SK-N-SH treated with all-trans-retinoic acid at 6 μM for 48 hours (cell line): ENCODE measurements around the gene EGLN2.
"Not testable (repeated sequence)": the region's sequence is repeated elsewhere in the genome, so short reads cannot be mapped to it uniquely, and the experiment has no call there.

ENCODE experiments used
- ATAC-seq: fragments of 200-7000 bp; cut with Tn5 transposase; 3 replicates; pipeline ENCODE4 v1.9.1; 2020; ENCODE audit warnings: mild to moderate bottlenecking, moderate library complexity
- ARNTL ChIP-seq: fragments of 450-650 bp; formaldehyde crosslinking; IDR thresholded peaks from 2 replicates; pipeline ENCODE4 v1.5.0; 2020; ENCODE audit warnings: low read depth, mild to moderate bottlenecking, moderate library complexity, borderline replicate concordance
- BACH2 ChIP-seq: fragments of 250-450 bp; sonication (Bioruptor Pico); IDR thresholded peaks from 2 replicates; pipeline ENCODE4 v1.9.0; 2021; ENCODE audit warnings: mild to moderate bottlenecking, borderline replicate concordance
- CSDC2 ChIP-seq: fragments of 250-450 bp; sonication (Bioruptor Pico); IDR thresholded peaks from 2 replicates; pipeline ENCODE4 v1.5.0; 2020; ENCODE audit warnings: mild to moderate bottlenecking, moderate library complexity
- ESRRG ChIP-seq: fragments of 250-450 bp; sonication (Bioruptor Pico); IDR thresholded peaks from 2 replicates; pipeline ENCODE4 v1.6.1; 2021; ENCODE audit warnings: mild to moderate bottlenecking
- ISL1 ChIP-seq: fragments of 250-450 bp; sonication (Bioruptor Pico); IDR thresholded peaks from 2 replicates; pipeline ENCODE4 v2.1.2; 2022; ENCODE audit warnings: mild to moderate bottlenecking, moderate library complexity
- OSR1 ChIP-seq: fragments of 250-450 bp; sonication (Bioruptor Pico); IDR thresholded peaks from 2 replicates; pipeline ENCODE4 v1.8.0; 2022; ENCODE audit warnings: moderate library complexity, mild to moderate bottlenecking, inconsistent platforms
- PPARA ChIP-seq: fragments of 250-450 bp; sonication (Bioruptor Pico); IDR thresholded peaks from 2 replicates; pipeline ENCODE4 v1.5.0; 2020; ENCODE audit warnings: mild to moderate bottlenecking, borderline replicate concordance
- RARB ChIP-seq: fragments of 250-450 bp; sonication (Bioruptor Pico); IDR thresholded peaks from 2 replicates; pipeline ENCODE4 v1.8.0; 2021; ENCODE audit warnings: mild to moderate bottlenecking, moderate library complexity
- SNAI2 ChIP-seq: fragments of 250-450 bp; sonication (Bioruptor Pico); IDR thresholded peaks from 2 replicates; pipeline ENCODE4 v1.5.0; 2020; ENCODE audit warnings: mild to moderate bottlenecking, moderate library complexity
- TOX ChIP-seq: fragments of 250-450 bp; sonication (Bioruptor Pico); IDR thresholded peaks from 2 replicates; pipeline ENCODE4 v1.8.0; 2021; ENCODE audit warnings: mild to moderate bottlenecking, moderate library complexity, borderline replicate concordance
- ZC3H10 ChIP-seq: fragments of 250-450 bp; sonication (Bioruptor Pico); IDR thresholded peaks from 2 replicates; pipeline ENCODE4 v1.5.1; 2021; ENCODE audit warnings: mild to moderate bottlenecking, moderate library complexity
- ZFP3 ChIP-seq: fragments of 250-450 bp; sonication (Bioruptor Pico); IDR thresholded peaks from 2 replicates; pipeline ENCODE4 v1.5.0; 2020; ENCODE audit warnings: mild to moderate bottlenecking, moderate library complexity
- ZFP30 ChIP-seq: fragments of 450-650 bp; formaldehyde crosslinking; IDR thresholded peaks from 2 replicates; pipeline ENCODE4 v1.5.0; 2022; ENCODE audit warnings: mild to moderate bottlenecking, moderate library complexity
- ZNF565 ChIP-seq: fragments of 450-650 bp; formaldehyde crosslinking; conservative IDR thresholded peaks from 2 replicates; pipeline ENCODE4 v1.5.0; 2020; ENCODE audit warnings: low read depth, mild to moderate bottlenecking, moderate library complexity
- ZNF70 ChIP-seq: fragments of 450-650 bp; formaldehyde crosslinking; IDR thresholded peaks from 2 replicates; pipeline ENCODE4 v1.5.0; 2020; ENCODE audit warnings: mild to moderate bottlenecking, moderate library complexity
- ZNF8 ChIP-seq: fragments of 450-650 bp; formaldehyde crosslinking; IDR thresholded peaks from 2 replicates; pipeline ENCODE4 v1.5.0; 2020; ENCODE audit warnings: mild to moderate bottlenecking, moderate library complexity
- TF ChIP-seq, protein P1 (sequence below): fragments of 250-450 bp; sonication (Bioruptor Pico); IDR thresholded peaks from 2 replicates; pipeline ENCODE4 v1.5.1; 2020; ENCODE audit warnings: low read depth, mild to moderate bottlenecking, moderate library complexity
- TF ChIP-seq, protein P2 (sequence below): fragments of 250-450 bp; sonication (Bioruptor Pico); IDR thresholded peaks from 2 replicates; pipeline ENCODE4 v1.8.0; 2020; ENCODE audit warnings: mild to moderate bottlenecking, moderate library complexity, borderline replicate concordance
- TF ChIP-seq, protein P3 (sequence below): fragments of 250-450 bp; sonication (Bioruptor Pico); IDR thresholded peaks from 2 replicates; pipeline ENCODE4 v1.5.0; 2020; ENCODE audit warnings: mild to moderate bottlenecking, moderate library complexity
- TF ChIP-seq, protein P4 (sequence below): fragments of 250-450 bp; sonication (Bioruptor Pico); IDR thresholded peaks from 2 replicates; pipeline ENCODE4 v1.8.0; 2021; ENCODE audit warnings: low read depth, mild to moderate bottlenecking, moderate library complexity, borderline replicate concordance

Gene EGLN2

DNA sequence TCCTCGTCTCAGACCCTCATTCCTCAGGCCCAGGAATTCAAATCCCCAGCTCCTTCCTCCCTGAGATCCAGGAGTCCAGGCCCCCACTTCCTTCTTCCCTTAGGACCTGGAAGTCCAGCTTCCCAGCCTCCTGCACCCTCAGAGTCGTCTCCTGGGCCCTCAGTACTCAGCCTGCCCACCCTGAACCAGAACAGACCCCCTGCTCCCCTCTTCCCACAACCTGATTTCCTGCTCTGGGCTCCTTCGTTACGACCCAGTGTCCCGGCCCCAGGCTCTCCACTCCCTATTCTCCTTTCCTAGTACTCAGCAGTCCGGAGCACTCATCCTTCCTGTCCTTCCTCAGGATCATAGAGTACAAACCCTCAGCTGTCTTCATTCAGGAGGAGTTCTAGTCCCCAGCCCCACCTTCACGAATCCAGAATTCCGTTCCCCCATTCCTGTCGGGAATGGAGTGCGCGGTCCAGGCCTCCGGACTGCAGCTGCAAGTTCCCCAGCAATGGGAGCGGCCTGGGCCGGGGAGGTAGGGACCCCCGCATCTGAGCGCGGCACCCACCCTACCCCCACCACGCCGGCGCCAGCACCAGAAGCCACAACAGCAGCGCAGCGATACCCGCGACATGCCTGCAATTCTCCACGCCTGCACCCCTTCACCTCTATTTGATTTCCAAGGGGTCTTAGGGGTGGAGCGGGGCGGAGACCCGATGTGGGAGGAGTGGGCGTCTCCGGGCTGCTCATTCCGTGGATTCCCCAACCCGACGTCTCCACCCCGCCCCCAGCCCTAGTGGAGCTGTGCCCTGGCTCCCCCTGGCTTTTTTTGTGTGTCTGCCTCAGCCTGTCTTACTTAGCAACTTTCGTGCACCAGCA is 12.7 kb downstream of the EGLN2 start:
- no peak for TF ChIP-seq CSDC2 (CRISPR knock-in tag)
- TF ChIP-seq TOX: no peak
- no peak for TF ChIP-seq ZNF8 (CRISPR knock-in tag)
- no peak for TF ChIP-seq OSR1
- TF ChIP-seq, protein P1, sequence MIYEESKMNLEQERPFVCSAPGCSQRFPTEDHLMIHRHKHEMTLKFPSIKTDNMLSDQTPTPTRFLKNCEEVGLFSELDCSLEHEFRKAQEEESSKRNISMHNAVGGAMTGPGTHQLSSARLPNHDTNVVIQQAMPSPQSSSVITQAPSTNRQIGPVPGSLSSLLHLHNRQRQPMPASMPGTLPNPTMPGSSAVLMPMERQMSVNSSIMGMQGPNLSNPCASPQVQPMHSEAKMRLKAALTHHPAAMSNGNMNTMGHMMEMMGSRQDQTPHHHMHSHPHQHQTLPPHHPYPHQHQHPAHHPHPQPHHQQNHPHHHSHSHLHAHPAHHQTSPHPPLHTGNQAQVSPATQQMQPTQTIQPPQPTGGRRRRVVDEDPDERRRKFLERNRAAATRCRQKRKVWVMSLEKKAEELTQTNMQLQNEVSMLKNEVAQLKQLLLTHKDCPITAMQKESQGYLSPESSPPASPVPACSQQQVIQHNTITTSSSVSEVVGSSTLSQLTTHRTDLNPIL (CRISPR knock-in tag): no peak
- no peak for TF ChIP-seq ESRRG
- TF ChIP-seq, protein P2, sequence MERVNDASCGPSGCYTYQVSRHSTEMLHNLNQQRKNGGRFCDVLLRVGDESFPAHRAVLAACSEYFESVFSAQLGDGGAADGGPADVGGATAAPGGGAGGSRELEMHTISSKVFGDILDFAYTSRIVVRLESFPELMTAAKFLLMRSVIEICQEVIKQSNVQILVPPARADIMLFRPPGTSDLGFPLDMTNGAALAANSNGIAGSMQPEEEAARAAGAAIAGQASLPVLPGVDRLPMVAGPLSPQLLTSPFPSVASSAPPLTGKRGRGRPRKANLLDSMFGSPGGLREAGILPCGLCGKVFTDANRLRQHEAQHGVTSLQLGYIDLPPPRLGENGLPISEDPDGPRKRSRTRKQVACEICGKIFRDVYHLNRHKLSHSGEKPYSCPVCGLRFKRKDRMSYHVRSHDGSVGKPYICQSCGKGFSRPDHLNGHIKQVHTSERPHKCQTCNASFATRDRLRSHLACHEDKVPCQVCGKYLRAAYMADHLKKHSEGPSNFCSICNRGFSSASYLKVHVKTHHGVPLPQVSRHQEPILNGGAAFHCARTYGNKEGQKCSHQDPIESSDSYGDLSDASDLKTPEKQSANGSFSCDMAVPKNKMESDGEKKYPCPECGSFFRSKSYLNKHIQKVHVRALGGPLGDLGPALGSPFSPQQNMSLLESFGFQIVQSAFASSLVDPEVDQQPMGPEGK (CRISPR knock-in tag): no peak
- no peak for TF ChIP-seq ZFP3 (CRISPR knock-in tag)
- TF ChIP-seq, protein P3, sequence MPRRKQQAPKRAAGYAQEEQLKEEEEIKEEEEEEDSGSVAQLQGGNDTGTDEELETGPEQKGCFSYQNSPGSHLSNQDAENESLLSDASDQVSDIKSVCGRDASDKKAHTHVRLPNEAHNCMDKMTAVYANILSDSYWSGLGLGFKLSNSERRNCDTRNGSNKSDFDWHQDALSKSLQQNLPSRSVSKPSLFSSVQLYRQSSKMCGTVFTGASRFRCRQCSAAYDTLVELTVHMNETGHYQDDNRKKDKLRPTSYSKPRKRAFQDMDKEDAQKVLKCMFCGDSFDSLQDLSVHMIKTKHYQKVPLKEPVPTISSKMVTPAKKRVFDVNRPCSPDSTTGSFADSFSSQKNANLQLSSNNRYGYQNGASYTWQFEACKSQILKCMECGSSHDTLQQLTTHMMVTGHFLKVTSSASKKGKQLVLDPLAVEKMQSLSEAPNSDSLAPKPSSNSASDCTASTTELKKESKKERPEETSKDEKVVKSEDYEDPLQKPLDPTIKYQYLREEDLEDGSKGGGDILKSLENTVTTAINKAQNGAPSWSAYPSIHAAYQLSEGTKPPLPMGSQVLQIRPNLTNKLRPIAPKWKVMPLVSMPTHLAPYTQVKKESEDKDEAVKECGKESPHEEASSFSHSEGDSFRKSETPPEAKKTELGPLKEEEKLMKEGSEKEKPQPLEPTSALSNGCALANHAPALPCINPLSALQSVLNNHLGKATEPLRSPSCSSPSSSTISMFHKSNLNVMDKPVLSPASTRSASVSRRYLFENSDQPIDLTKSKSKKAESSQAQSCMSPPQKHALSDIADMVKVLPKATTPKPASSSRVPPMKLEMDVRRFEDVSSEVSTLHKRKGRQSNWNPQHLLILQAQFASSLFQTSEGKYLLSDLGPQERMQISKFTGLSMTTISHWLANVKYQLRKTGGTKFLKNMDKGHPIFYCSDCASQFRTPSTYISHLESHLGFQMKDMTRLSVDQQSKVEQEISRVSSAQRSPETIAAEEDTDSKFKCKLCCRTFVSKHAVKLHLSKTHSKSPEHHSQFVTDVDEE (CRISPR knock-in tag): no peak
- no peak for ATAC-seq

DNA sequence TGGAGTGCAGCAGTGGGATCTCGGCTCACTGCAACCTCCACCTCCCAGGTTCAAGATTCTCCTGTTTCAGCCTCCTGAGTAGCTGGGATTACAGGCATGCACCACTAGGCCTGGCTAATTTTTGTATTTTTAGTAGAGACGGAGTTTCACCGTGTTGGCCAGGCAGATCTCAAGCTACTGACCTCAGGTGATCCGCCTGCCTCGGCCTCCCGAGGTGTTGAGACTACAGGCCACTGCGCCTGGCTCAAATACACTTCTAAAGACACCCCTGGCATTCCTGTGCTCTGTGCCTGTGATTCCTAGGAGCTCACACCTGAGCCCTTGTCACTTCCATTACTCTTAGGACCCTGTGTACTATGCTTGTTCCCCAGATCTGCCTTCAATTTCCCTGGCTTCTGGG is 13.6 kb downstream of the EGLN2 start:
- not testable (repeated sequence) for ATAC-seq

DNA sequence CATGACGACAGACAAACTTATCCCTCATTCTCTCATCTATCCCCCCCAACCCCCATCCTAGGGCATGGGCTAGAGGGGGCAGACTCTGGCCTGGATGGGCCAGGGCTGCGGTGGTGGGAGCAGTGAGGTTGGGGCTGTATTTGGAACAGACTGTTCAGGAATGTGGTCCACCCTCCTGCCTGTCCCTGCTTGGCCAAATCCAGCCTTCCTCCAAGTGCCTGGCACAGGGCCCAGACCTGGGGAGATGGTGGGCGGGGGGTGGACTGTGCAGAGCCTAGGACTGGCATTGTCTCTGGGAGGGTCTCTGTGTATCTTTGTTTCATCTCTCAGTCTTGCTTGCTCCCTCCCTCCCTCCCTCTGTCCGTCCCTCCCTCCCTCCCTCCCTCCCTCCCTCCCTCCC is 14.2 kb downstream of the EGLN2 start:
- ATAC-seq: peak; percentile 23

More for the DNA sequence above, 14.2 kb downstream of the EGLN2 start:
- TF ChIP-seq ZFP30 (CRISPR knock-in tag) (no peak), BACH2 (CRISPR knock-in tag) (no peak), ZNF8 (CRISPR knock-in tag) (no peak), ZNF70 (CRISPR knock-in tag) (no peak), OSR1 (no peak), ZFP3 (CRISPR knock-in tag) (no peak), SNAI2 (CRISPR knock-in tag) (no peak), TOX (no peak), ZC3H10 (CRISPR knock-in tag) (no peak), ARNTL (CRISPR knock-in tag) (no peak), PPARA (CRISPR knock-in tag) (no peak), ISL1 (CRISPR knock-in tag) (no peak), ZNF565 (CRISPR knock-in tag) (no peak), RARB (CRISPR knock-in tag) (no peak), CSDC2 (CRISPR knock-in tag) (no peak)
- TF ChIP-seq, protein P2 (CRISPR knock-in tag): no peak
- TF ChIP-seq, protein P3 (CRISPR knock-in tag): no peak
- TF ChIP-seq, protein P4, sequence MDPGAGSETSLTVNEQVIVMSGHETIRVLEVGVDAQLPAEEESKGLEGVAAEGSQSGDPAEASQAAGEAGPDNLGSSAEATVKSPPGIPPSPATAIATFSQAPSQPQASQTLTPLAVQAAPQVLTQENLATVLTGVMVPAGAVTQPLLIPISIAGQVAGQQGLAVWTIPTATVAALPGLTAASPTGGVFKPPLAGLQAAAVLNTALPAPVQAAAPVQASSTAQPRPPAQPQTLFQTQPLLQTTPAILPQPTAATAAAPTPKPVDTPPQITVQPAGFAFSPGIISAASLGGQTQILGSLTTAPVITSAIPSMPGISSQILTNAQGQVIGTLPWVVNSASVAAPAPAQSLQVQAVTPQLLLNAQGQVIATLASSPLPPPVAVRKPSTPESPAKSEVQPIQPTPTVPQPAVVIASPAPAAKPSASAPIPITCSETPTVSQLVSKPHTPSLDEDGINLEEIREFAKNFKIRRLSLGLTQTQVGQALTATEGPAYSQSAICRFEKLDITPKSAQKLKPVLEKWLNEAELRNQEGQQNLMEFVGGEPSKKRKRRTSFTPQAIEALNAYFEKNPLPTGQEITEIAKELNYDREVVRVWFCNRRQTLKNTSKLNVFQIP: no peak
